ENCODE data around the gene SSR1.
"Not testable (repeated sequence)": the region's sequence is repeated elsewhere in the genome, so short reads cannot be mapped to it uniquely, and the experiment has no call there.

The SSR1 gene

DNA sequence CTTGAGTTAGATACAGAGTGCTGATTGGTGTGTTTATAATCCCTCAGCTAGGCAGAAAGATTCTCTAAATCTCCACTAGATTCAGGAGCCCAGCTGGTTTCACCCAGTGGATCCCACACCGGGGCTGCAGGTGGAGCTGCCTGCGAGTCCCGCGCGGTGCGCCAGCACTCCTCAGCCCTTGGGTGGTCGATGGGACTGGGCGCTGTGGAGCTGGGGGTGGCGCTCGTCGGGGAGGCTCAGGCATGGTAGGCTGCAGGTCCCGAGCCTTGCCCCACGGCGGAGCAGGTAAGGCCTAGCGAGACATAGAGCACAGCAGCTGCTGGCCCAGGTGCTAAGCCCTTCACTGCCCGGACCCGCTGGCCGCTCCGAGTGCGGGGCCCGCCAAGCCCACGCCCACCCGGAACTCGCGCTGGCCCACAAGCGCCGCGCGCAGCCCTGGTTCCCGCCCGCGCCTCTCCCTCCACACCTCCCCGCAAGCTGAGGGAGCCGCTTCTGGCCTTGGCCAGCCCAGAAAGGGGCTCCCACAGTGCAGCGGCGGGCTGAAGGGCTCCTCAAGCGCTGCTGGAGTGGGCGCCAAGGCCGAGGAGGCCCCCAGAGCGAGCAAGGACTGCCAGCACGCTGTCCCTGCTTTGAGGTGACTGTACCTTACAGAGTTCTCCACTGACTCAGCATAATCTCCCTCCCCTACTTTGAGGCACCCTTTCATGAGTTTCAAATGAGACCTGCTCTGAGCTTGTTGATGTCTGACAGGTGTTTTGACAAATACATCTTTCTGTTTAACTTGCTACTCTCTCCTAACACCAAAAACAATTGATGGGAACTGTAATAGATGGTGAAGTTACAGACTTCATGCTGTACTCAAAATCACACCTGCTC is 3.9 kb upstream of the SSR1 start:
- DNase-seq = no peak

DNA sequence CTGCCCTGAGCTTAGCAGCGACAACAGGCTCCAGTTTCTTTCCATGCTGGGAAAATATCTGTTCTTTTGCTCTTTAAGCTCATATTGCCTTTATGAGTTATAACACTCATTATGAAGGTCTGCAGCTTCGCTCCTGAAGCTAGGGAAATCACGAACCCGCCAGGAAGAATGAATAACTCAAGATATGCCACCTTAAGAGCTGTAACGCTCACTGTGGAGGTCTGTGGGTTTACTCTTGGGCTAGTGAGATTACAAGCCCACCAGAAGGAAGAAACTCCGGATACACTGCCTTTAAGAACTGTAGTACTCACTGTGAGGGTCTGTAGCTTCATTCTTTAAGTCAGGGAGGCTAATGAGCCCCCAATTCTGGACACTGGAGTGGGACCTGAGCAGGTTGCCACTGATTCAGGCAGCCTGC is 3.0 kb upstream of the SSR1 start:
- DNase-seq = no peak

GRCh38 chr6:7315087-7315947 is 2.3 kb upstream of the SSR1 start:
- DNase-seq = not testable (repeated sequence)

DNA sequence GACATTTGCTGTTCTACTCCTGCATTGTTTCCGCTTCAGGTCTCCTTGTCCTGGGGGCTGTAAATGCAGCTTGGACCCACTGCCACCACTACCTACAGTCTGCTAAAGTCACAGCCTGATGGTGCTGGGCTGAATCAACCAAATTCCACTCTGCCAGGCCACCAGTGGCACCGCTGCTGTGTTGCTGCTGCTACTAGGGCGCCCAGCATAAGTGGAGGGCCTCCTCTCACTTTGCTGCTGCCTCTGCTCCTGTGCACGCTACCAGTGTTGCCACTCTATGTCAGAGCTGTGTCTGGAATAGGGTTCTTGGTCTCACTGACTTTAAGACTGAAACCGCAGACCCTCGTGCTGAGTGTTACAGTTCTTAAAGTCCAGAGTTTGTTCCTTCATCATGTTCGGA is 1.4 kb upstream of the SSR1 start:
- DNase-seq = no peak

DNA sequence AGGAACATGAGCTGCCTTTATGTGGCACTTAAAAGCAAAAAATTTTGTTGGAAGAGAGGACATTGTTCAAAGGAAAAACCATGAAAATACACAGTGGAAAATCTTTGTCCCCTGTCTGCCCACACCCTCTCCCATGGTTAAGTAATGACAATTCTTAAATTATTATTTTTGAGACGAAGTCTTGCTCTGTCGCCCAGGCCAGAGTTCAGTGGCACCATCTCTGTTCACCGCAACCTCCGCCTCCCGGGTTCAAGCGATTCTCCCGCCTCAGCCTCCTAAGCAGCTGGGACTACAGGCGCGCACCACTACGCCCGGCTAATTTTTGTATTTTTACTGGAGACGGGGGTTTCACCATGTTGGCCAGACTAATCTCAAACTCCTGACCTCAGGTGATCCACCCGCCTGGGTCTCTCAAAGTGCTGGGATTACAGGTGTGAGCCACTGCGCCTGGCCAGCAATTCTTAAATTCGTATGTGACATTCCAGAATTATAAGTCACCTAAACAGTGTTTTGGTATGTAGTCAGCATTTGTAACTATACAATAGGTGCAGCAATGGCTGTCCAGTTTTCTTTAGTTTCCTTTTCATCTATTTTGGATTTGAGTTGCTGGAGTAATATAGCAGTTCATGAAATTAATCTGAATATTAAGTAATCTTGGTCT is 636 bp upstream of the SSR1 start:
- no peak for DNase-seq

DNA sequence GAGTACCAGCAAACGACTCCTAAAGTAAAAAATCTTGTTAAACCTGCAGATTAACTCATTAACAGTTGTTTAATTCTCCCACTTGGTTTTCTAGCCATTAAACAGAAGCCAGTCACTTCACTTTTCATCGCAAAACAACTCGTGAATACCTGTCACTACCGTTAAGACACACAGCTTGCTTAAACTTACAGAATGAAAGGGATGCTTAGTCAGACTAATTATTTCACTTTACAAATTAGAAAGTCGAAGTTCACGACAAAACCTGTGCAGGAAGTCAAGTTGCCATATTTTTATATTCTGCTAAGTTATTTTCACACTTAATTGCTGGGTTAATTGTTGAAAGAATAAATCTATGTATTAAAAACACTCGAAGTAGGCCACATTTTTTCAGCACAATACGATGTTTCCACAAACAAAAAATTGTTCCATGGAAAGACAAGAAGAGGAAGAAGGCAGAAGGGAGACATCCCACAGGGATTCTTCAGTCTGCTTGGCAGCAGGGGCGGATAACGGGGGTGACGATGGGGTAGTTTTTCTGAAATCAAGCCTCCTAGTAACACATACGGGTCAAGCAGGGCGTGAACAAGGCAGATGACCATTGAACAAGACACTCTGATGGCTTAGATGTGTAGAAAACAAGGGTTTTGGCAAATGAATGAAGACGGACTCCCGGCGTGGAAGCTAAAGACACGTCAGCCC is 933 bp downstream of the SSR1 start:
- DNase-seq = no peak

DNA sequence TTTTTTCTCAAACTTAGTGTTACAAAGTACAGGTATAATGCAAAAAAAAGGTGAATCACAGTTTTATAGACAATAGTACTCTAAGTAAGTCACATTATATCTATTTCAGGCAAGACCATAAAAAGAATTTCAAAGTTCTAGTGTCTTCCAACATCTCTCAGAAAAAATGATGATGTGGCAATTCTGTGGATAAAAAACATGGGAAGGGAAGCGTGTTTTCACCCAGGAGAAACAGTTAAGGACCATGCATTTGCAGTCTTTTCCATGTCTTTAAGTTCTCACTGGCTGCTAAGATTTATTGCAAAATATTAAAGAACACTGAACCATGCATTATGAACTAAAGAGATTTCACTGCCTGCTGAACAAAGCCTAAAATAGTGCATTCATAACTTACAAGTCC is 1.8 kb downstream of the SSR1 start:
- DNase-seq = no peak

- no peak for DNase-seq
Observed at GRCh38 chr6:7309050-7309449, 3.9 kb downstream of the SSR1 start.

GRCh38 chr6:7307533-7307932 is 5.5 kb downstream of the SSR1 start:
- no peak for DNase-seq

GRCh38 chr6:7304821-7305220 is 8.2 kb downstream of the SSR1 start:
- DNase-seq = no peak

- no peak for DNase-seq
Observed at GRCh38 chr6:7301702-7302101, 11.3 kb downstream of the SSR1 start.

DNA sequence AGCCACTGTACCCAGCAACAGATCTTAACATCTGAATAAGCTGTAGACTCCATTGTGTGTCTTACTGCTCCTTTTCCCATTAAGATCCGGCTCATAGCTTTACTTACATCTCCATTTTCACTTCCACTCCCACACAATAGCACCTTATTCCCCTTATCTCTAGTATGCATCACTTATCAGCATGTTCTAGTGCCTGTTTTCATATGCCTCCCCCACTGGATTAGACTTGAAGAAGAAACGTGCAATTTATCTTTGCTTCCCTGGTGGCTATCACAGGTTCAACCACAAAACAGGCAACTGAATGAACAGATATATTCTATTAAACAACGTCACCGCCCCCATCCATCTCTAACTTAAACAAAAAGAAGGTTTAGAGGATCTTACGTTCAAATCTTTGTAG is 12.1 kb downstream of the SSR1 start:
- DNase-seq = no peak

DNA sequence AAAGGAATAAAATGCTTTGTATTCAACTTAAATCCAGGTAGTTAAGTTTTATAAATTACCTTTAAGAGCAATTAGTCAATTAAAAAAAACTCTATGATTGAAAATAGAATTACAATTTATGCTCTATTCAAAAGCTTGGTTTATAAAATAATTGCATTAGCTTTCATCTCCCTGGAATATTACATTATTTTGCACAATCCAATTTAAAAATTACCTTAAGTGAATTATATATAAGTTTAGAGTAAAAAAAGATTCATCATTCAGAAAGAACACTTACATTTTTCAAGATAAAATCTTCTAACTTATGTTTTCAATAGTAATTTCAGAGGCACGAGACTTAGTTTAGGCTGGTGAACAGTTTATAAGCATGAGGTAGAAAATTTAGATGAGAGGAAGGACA is 14.9 kb downstream of the SSR1 start:
- no peak for DNase-seq

DNA sequence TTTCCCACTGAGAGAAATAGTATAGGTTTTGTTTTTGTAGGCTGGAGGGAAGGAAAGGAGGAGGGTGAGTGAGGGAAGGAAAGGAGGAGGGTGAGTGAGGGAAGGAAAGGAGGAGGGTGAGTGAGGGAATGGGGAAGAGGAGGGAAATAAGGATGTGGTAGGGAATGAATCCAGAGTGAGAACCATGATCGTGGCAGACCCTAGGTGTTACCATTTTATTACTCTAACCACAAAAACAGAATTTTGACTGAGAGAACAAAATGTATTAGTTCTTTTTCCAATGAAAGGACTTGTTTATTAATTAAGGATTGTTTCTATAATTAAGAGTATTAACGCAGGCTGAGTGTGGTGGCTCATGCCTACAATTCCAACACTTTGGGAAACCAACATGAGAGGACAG is 16.4 kb downstream of the SSR1 start:
- DNase-seq = no peak

- DNase-seq = no peak
Observed at GRCh38 chr6:7295916-7296315, 17.1 kb downstream of the SSR1 start.

- no peak for DNase-seq
Observed at GRCh38 chr6:7292596-7293255, 20.3 kb downstream of the SSR1 start.

GRCh38 chr6:7290079-7290478 is 22.9 kb downstream of the SSR1 start:
- DNase-seq = no peak

GRCh38 chr6:7285416-7285815 is 27.6 kb downstream of the SSR1 start:
- DNase-seq = no peak

DNA sequence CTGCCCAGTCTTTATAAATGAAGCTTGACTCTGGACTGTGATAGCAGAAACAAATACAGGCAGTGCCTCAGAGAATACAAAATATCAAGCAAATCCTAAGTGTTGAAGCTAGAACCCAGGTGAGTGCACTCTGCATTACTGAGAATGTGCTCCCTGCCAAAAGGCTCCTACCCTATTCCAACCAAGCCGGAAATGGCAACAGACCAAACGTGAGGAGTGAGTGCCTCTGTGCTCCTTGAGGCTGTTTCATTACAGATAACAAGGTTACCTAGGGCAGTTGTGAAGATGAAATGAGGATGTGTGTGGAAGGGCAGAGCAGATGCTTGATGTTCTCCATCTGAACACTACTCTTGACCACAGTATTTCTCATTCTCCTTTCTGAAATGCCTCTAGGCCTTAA is 29.3 kb downstream of the SSR1 start:
- no peak for DNase-seq

DNA sequence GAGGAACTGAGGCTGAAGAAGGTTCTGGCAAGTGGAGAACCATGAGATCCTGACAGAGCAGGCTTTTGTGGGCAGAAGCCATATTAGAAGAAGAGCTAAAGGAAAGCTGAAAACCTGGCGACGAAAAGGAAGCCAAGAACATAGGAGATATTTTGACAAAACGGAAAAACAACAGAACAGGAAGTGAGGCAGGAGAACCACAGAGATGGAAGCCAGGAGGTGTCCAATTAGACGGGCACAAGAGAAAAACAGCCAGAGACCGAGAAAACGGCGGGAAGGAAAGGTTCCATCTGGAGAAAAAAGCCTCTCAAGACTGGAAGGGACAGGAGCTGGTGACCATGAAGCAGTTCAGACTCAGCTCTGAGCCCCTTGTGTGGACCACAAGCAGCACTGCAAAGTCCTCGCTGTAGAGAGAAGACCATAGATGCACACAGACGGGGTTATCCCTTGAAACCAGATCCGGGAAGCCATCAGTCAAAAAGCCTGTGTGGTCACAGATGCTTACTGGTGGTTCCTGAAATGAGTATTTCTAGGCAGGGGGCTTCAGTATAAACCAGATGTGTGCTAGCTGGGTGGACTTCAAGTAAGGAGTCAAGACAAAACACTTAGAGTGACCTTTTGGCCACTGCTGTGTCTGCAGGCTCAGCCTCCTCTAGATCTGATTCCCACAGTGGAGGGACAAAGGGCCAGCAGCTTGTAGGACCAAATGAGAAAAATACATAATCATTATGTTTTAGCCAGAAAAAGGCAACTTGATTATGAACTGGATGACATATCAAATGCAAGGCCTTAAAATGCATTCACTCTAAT is 30.7 kb downstream of the SSR1 start:
- DNase-seq = no peak

DNA sequence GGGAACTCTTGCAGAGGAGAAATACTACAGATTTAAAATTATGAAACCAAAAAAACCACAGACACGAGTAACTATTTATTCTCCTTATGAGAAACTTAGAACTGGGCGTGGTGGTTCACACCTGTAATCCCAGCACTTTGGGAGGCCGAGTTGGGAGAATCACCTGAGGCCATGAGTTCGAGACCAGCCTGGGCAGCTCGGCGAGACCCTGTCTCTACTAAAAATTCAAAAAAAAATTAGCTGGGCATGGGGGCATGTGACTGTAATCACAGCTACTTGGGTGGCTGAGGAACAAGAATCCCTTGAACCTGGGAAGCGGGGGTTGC is 36.8 kb downstream of the SSR1 start:
- no peak for DNase-seq

GRCh38 chr6:7274525-7274924 is 38.5 kb downstream of the SSR1 start:
- DNase-seq = not testable (repeated sequence)
